Hematopoietic multipotent progenitor cell treated with erythropoietin and hydrocortisone succinate and interleukin-3 and kit ligand, for 4 days (in vitro differentiated cells): Measurements from ENCODE around the gene CHADL.

Experiments
- DNase-seq: peaks from one replicate; pipeline ENCODE4 v3.0.0-alpha.2; 2015

The CHADL gene

DNA sequence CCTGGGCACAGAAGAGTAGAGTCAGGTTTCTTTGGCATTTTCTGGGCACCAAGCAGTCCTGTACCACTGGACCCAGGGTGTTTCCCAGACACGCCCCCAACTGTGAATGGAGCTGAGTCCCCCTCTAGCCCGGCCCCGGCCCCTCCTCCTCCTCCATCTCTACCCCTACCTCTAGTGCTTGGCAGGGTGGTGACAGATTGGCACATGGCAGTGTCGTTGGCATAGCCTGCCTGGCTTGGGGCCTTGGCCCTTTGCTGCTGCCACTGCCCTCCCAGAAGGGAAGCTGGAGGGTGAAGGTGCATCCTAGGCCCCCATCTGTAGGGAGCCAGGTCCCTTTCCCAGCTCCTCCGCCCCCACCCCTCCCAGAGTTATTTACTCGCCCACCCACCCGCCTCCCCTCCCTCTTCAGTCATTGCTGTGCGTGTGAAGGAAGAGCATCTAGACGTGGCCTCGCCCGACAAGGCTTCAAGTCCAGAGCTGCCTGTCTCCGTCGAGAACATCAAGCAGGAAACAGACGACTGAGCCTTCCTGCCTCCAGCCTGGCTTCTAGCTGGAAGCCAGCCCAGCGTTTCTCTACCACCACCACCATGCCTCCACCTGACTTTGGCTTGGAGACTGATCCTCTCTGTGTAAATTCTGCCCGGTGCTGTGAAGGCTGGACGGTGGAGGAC, 10.9 kb downstream of the CHADL start:
- peak; percentile 75 for DNase-seq

DNA sequence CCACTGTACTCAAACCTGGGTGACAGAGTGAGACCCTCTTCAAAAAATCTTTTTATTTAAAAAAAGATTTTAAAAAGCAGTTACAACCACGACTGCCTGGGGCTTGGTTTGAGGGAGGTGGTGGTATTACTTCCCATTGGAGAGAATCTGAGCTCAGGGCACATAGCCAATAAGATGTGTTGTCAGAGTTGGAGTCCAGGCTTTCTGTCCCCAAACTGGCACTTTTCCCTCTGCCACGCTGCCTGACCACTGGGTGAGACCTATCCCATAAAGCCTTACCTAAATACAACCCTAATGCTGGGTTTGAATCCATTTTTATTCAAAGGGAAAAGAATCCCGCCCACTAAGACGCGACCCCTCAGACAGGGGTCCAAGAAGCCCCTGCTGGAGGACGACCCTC, 11.5 kb downstream of the CHADL start:
- DNase-seq, result no peak

DNA sequence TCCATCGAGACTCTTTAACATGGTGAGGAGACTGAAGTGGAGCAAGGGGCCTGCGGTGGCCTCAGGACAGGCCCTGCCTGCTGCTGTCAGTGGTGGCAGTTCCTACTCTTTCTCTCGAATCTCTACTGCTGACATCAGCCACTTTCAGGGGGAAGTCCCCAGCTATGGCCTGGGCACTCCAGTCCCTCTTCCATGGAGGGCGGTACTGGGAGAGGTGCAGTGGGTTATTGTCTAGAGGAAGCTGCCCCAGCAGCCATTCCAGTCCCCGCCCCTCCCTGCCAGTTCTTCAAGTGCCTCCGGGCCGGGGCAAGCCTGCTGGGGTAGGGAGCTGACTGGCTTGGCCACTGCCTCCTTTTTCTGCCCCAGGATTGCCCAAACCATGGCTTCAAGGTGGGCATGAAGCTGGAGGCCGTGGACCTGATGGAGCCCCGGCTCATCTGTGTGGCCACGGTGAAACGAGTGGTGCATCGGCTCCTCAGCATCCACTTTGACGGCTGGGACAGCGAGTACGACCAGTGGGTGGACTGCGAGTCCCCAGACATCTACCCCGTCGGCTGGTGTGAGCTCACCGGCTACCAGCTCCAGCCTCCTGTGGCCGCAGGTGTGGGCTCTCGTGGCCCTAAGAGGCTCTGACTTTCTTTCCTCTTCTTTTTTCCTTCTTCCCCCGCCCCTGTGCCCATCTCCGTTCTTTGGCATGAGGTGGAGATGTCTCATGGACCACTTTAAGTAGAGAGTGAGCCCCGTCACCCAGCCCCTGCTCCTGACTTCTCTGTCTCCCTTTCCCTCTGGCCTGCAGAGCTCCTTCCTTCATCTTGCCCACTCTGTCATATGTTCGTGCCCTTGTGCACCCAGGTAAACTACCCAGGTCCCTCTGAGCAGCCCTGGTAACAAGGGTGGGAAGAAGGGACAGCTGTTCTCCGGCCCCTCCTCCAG, 13.7 kb downstream of the CHADL start:
- DNase-seq, result no peak

DNA sequence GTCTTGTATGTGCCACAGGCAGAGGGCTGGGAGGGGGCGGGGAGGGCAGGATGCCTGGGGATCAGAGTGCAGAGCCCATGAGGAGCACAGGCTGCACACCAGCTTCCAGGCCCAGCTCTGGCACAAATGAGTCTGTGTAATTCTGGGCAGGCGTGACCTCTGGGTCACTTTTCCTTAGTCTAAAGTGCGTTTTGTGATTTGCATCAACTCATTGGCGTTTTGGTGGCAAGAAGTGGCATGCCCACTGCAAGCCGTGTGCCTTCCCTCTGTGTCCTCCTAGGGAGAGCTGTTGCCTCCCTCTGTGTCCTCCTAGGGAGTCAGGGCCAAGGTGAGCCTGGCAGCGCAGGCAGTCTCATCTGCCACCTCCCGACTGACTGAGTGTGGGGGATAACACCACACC, 17.2 kb downstream of the CHADL start:
- DNase-seq, result no peak

DNA sequence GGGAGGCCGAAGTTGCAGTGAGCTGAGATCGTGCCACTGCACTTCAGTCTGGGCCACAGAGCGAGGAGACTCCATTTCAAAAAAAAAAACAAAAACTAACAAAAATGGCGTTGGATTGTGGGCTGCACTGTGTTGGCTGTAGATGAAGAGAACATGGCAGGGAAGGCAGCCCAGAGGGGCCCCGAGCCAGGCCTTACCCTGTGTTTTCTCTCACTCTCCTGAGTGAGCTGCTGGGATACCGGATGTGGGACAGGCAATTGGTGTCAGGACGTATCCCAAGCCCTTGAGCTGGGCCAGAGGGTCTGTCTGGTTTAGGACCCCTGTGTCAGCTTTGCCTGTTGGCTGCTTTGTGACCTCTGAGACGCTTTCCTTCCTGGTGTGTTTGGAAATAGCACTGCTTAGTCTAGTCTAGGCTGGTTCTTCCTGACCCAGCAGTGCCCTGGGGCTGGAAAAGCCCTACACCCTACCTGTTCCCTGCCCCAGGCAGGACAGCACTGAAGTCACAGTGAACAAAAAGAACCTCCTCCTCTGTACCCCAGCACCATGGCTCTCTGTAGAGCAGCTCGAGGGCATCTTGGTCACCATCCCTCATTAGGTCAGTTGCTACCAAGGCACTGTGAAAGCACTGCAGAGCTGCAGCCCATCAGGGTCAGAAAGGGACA, 17.8 kb downstream of the CHADL start:
- no peak for DNase-seq

DNA sequence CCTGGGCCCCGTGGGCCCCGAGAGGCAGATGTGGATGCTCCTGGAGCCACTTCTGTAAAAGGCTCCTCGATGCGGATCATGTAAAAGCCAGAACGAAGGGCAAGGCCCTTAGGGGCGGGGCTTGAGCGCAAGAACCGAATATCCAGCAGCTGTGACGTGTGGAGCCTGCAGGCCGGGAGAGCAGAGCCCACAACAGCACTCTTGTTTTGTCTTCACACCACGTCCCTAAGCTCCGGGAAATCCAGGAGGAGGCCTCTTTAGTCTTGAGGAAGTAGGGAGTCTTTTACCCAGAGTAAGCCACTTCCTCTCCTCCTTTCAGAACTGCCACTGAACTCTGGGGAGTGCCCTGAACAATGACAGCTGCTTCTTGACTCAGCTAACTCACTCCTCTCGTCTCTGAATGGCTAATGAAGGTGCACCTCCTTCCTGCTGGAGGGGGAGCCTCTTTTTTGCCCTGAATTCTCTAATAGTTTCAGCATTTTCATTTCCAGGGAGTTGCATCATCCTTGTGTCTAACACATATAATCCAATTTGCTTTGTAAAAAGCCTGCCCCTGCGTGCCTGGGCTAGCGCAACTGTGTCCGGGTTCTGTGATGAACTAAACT, 23.1 kb downstream of the CHADL start:
- peak; percentile 81 for DNase-seq

DNA sequence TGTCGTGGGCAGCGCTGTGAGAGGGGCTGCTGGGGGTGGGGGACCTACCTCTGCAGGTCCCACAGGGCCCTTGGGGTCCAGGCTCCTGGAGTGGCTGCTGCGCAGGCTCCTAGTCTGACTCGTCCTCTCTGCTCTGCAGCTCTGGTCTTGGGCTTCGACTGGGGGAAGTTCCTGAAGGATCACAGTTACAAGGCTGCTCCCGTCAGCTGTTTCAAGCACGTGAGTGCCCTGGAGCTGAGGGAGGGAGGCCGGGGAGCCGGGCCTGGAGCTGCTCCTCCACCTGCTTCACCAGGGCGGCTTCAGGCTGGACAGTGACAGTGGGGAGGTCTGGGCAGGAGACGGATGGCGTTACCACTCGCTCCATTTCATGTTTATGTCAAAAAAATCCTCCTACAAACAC, 23.7 kb downstream of the CHADL start:
- DNase-seq, result no peak

DNA sequence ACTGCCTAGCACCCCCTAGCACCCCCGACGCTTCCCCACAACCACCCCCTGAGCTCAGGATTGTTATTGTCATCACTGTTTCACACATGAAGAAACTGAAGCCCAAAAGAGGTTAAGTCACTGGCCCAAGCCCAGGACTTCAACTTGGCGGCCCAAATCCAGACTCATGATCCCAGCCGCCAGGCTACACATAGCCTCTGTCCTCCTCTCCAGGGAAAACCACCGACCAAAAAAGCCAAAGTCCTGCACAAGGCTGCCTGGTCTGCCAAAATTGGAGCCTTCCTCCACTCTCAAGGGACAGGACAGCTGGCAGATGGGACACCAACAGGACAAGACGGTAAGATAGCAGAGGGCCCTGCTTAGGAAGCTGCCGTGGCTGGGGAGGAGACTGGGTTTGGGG, 24.8 kb downstream of the CHADL start:
- no peak for DNase-seq

DNA sequence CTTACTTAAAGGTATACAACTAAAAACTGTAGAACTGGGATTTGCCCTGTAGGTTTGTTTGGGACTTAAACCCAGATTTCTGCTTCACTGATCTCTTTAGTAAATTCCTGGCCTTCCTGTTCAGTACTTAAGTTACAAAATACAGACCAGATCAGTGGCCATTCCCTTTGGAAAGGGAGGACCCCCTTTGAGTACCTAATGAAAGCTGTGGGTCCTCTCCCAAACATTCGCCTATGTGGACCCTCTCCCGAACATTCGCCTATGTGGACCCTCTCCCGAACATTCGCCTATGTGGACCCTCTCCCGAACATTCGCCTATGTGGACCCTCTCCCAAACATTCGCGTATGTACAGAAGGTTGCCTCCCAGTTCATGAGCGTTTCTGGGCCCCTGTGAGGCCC, 25.3 kb downstream of the CHADL start:
- no peak for DNase-seq

DNA sequence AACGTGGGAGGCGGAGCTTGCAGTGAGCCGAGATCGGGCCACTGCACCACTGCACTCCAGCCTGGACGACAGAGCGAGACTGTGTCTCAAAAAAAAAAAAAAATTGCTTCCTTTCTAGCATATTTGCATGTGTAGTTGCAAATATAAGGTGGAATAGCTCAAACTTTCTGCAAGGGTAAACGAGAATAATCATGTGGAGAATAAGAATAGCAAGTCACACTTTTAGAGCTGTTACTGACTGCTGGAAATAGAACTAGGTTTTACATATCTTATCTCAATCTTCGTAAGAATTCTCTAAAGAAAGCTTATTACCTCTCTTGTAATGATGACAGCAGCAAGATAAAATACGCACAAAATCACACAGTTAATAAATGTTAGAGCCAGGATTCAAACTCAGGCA, 34.0 kb downstream of the CHADL start:
- no peak for DNase-seq

DNA sequence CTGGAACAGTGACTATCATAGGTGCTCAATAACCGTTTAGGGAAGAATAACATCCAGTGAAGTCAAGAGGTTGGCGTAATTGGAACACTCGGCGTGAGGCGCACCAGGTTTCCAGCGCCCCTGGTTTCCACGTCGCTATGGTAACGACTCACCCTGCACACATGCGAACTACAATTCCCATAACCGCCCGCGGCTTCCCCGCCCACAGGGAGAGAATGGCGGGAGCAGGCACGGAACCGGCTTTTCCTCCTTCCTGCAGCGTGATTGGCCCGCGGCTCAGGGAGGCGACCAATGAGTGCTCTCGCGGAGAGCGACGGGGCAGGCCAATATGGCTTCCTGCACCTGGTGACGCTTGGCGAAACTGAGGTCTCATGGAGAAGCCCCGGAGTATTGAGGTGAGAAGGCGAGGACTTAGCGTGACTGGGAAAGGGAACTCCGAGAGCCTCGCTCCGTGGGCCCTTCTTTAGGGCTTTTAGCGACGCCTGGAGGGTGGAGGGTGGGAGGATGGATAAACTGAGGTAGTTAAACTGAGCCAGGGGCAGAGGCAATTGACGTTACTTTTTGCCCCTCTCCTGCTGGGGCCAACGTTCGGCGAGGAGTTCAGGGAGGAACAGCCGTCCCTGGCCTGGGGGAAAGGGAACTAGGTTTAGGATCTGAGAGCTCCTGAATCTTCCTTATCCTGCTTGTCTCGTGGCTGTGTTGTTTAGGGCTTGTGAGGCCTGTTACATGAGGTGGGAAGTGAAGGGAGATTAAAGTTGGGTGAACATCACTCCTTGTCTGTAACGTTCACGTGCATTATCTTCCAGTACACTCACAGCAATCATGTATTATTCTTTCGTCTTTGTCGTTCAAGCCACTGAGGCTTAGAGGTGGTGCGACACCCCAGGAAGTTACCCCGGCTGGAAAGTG, 35.5 kb downstream of the CHADL start, which contains the start of gene L3MBTL2:
TSS of gene L3MBTL2 (plus strand) at position 321 of the 909 bp plus-strand sequence. CDS start at position 372, 51 bp downstream.
- peak; percentile 99 for DNase-seq

DNA sequence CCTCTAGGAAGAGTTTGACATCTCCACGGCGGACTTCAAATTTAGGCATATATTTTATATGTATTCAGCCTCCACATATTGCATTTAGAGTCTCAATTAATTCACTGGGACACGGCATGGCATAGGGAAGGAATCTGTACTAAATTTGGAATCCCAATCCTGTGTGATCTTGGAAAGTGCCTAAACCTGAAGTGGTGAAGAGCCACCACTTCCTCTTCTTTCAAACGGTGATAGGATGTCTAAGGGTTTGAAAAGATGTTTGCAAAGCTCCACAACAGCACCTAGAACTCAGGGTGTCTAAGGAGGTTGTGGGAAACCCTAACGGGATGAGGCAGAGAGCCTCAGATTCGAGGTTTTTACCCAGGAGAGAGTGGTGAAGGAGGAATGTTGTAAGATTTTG, 36.7 kb downstream of the CHADL start:
- no peak for DNase-seq

DNA sequence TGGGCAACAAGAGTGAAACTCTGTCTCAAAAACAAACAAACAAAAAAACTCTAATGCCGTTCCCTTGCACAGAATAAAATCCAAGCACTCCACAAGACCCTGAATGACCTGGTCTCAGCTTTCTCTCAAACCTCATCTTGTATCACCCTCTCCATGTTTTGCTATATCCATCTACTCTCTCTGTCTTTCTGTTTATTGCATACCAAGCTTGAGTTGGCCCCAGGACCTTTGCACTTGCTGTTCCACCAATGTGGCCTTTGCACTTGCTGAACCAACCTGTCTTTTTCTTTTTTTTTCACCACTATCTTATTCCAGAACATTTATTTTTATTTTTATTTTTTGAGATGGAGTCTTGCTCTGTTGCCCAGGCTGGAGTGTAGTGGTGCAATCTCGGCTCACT, 37.6 kb downstream of the CHADL start:
- DNase-seq, result no peak

DNA sequence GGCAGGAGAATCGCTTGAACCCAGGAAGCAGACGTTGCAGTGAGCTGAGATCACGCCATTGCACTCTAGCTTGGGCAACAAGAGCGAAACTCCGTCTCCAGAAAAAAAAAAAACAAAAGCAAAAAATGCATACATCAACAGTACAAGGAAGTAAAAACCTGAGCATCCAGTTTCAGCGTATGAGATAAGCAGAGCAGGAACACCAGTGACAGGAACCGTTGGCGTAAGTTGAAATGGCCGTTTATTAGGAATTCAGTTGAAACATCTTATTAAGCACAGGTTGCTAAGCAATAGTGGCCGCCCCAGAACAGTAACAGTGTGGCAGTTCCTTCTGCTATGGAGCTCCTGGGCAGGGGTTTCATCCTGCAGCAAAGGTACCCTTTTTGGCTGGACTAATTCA, 39.6 kb downstream of the CHADL start:
- peak; percentile 37 for DNase-seq

DNA sequence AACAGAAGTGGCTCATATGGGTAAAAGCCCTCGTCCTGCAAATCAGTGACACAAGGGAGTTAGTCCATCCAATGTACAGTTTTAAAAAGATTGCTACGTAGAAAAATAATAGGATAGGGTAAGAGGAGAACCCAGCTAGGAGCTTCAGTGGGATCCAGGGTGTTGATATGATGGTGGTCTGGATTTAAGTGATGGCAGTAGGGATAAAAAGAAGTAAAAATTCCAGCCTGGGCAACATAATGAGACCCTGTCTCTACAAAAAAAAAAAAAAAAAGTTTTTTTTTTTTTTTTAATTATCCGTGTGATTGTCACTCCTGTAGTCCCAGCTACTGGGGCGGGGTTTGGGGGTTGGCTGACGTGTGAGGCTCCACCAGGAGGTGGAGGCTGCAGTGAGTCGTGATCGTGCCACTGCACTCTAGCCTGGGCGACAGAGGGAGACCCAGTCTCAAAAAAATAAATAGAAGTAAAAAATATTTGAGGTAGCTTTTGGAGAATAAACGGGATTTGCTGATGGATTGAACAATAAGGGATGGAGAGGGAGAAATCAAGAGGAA, 42.6 kb downstream of the CHADL start:
- DNase-seq, result peak; percentile 69

DNA sequence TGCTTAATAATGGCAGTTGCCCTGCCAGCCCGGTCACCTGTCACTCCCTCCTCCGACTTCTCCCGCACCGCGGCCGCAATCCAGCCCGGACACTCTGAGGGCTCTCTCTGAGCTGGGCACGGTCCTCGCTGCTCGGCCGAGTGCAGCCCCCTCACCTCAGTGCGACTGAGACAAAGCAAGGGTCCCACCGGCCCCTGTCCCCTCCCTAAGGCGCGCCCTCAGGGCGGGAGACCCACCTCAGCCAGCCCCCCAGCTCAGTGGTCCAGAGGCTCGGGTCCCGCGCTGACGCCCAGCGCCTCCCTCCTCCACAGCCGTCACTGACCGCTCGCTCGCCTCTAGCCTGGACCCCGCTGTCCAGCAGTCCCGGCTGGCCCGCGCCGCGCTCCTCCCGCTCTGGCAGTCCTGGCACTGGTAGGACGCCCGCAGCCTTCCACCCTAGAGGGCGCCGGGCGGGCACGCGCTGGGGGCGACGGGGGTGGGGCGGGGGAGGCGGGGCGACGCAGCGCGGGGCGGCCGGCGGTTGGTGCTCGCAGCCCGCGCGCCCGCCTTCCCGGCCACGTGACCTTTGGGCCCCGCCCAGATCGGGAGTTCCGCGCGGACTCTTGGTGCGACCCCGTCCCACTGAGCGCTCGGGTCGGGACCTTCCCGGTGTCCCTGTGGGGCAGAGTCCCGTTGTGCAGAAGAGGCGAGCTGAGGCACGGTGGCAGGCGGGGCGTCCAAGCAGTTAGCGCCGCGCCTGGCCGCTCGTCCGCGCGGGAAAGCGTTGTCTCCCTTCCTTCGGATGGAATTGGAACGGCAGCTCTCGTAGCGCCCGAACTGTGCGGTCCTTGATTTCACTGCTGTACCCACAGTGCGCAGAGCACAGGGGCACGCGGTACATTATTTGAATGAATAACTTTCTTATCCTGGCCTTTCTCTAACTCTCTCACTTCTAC, 43.4 kb downstream of the CHADL start:
- peak; percentile 90 for DNase-seq

DNA sequence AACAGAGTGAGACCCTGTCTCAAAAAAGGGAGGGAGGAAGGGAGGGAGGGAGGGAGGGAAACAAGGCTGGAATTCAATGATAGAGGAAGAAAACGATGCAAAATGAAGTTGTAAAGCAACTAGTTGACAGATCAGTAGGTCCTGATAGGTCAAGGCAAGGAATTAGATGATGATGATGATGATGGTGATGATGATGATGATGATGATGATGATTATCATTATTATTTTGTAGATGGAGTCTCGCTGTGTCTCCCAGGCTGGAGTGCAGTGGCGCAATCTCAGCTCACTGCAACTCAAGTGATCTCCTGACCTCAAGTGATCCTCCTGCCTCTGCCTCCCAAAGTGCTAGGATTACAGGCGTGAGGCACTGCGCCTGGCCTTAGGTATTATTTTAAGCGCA, 46.9 kb downstream of the CHADL start:
- no peak for DNase-seq

DNA sequence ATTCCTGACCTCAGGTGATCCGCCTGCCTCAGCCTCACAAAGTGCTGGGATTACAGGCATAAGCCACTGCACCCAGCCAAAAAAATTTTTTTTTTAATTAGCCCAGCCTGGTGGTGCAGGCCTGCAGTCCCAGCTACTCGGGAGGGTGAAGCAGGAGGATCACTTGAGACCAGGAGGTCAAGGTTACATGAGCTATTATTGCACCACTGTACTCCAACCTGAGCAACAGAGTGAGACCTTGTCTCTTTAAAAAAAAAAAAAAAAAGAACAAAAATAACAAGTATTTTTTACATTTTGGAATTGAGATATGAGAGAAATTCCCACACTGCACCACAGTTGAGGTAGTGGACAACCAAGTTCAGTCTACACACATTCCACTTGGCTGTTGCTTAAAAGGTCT, 49.3 kb downstream of the CHADL start:
- DNase-seq, result no peak

DNA sequence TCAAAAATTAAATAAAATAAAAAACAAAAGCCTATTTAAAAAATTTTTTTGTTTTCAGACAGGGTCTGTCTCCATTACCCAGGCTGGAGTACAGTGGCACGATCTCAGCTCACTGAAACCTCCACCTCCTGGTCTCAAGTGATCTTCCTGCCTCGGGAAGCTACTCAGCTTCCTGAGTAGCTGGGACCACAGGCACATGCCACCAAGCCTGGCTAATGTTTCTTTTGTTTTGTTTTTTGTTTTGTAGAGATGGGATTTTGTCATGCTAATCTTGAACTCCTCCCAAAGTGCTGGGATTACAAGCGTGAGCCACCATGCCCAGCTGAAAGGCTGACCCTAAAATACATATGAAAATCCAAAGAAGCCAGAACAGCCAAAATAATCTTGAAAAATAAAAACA, 56.1 kb downstream of the CHADL start:
- no peak for DNase-seq

DNA sequence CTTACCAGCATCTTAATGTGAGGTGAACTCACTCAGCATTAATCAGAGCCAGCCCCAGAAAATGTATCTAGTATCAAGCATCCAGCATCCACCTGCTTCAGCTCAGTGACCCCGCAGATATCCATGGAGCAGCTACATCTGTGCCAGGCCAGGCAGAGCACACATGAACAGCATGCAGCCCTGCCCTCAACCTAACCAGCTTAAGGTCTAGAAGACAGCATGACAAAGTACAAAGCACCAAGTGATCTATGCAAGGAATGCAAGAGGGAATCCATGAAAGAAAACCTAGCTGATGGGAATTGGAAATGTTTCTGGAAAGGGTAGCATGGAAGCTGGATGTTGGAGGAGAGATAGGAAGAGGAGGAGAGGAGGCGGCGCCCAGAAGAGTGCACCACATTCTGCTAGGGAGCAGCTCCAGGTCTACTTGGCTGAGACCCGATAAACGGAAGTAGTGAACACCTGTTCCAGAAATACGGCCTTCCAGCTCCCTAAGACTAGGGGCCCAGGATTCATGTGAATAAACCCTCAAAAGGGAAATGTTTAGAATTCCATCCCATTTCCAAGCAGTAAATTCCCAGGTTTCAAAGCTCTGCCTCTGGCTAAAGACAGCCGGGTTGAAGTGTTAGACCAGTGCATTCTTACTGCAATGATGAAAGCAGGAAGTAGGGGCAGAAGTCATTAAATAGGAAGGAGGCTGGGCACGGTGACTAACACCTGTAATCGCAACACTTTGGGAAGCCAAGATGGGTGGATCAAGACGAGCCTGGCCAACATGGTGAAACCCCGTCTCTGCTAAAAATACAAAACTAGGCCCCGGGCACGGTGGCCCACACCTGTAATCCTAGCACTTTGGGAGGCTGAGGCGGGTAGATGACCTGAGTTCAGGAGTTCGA, 59.1 kb downstream of the CHADL start:
- peak; percentile 44 for DNase-seq
